ENCODE results near the gene BTF3.

Gene BTF3

GRCh38 chr5:73491155-73491554 lies 7.1 kb upstream of the BTF3 start:
- in situ Hi-C loops (cut with MboI; ENCODE audit: low sequenced_read_pairs, unreplicated experiment): no loop called here
- no peak for TF ChIP-seq CTCF (IDR thresholded peaks at IDR 0.05; ENCODE audit: borderline replicate concordance, control extremely low read depth, extremely low read depth, insufficient read depth, missing control alignments)
- no peak for DNase-seq (ENCODE audit: low spot score)

GRCh38 chr5:73493421-73493820 lies 4.8 kb upstream of the BTF3 start:
- in situ Hi-C loops (cut with MboI; ENCODE audit: low sequenced_read_pairs, unreplicated experiment): no loop called here
- DNase-seq (ENCODE audit: low spot score): no peak
- TF ChIP-seq CTCF (IDR thresholded peaks at IDR 0.05; ENCODE audit: borderline replicate concordance, control extremely low read depth, extremely low read depth, insufficient read depth, missing control alignments): no peak

- no peak for TF ChIP-seq CTCF (IDR thresholded peaks at IDR 0.05; ENCODE audit: borderline replicate concordance, control extremely low read depth, extremely low read depth, insufficient read depth, missing control alignments)
- DNase-seq (ENCODE audit: low spot score): no peak
- in situ Hi-C loops (cut with MboI; ENCODE audit: low sequenced_read_pairs, unreplicated experiment): no loop called here
Observed at GRCh38 chr5:73494721-73495120, 3.5 kb upstream of the BTF3 start.

GRCh38 chr5:73495772-73496335 lies 2.4 kb upstream of the BTF3 start:
- in situ Hi-C loops (cut with MboI; ENCODE audit: low sequenced_read_pairs, unreplicated experiment): no loop called here
- no peak for TF ChIP-seq CTCF (IDR thresholded peaks at IDR 0.05; ENCODE audit: borderline replicate concordance, control extremely low read depth, extremely low read depth, insufficient read depth, missing control alignments)
- no peak for DNase-seq (ENCODE audit: low spot score)

GRCh38 chr5:73496984-73497457 lies 1.2 kb upstream of the BTF3 start:
- in situ Hi-C loops (cut with MboI; ENCODE audit: low sequenced_read_pairs, unreplicated experiment): no loop called here
- no peak for TF ChIP-seq CTCF (IDR thresholded peaks at IDR 0.05; ENCODE audit: borderline replicate concordance, control extremely low read depth, extremely low read depth, insufficient read depth, missing control alignments)
- DNase-seq (ENCODE audit: low spot score): peak; percentile 31

GRCh38 chr5:73497497-73498056 lies 665 bp upstream of the BTF3 start:
- DNase-seq (ENCODE audit: low spot score): no peak
- no peak for TF ChIP-seq CTCF (IDR thresholded peaks at IDR 0.05; ENCODE audit: borderline replicate concordance, control extremely low read depth, extremely low read depth, insufficient read depth, missing control alignments)
- in situ Hi-C loops (cut with MboI; ENCODE audit: low sequenced_read_pairs, unreplicated experiment): no loop called here

Measured in GM13976 (cell line).